Bronchial epithelial cell (primary cell): ENCODE measurements around the gene LRSAM1. TPM values are rescaled to one million over a fixed set of nuclear protein-coding genes. Genes with fewer than 3 reads are reported as not detected.

Source experiments
- DNase-seq: peaks from one replicate; pipeline ENCODE4 v3.0.0-alpha.2; 2010; ENCODE audit warnings: low read depth
- FAIRE-seq: peaks from 2 replicates; lab custom pipeline; 2011; peaks lifted over from hg19 to GRCh38; lab: Jason Lieb, UNC
- H3K27me3 ChIP-seq: 2 replicates; pipeline ENCODE4 v1.5.1; 2011; ENCODE audit warnings: low read length; ENCODE audit not compliant: control insufficient read depth, insufficient read depth
- H3K36me3 ChIP-seq: 2 replicates; pipeline ENCODE4 v1.5.1; 2011; ENCODE audit warnings: low read length; ENCODE audit not compliant: control insufficient read depth, insufficient read depth
- H3K4me3 ChIP-seq: 2 replicates; pipeline ENCODE4 v1.5.1; 2011; ENCODE audit warnings: mild to moderate bottlenecking, low read depth, low read length, control low read depth
- CTCF ChIP-seq: IDR thresholded peaks from 2 replicates; pipeline ENCODE4 v1.5.1; 2011; ENCODE audit warnings: mild to moderate bottlenecking, moderate library complexity, low read length, control low read depth, inconsistent platforms; ENCODE audit not compliant: insufficient read depth, severe bottlenecking
- total RNA-seq: library from RNA; depleted of rRNA; stranded (reverse); fragments of >200 nt; gene quantifications from 2 replicates; pipeline ENCODE4 v1.2.1, GENCODE V29; 2014

The LRSAM1 gene
- total RNA-seq, 1 donor from 2014 or later = 5.3 TPM

- H3K36me3 ChIP-seq = peaks cover 29% of the 10 kb centered on the region
- no peak for FAIRE-seq
- no peaks in the 10 kb centered on the region for H3K27me3 ChIP-seq
- H3K4me3 ChIP-seq = no peak overlapping the region
- no peak for DNase-seq
- TF ChIP-seq CTCF = no peak
Measured at GRCh38 chr9:127448112-127448805, 3.1 kb upstream of the LRSAM1 start.

- no peak for TF ChIP-seq CTCF
- H3K27me3 ChIP-seq = no peaks in the 10 kb centered on the region
- DNase-seq (no peak), FAIRE-seq (no peak)
- peaks cover 28% of the 10 kb centered on the region for H3K36me3 ChIP-seq
- H3K4me3 ChIP-seq = peak overlapping the region; percentile 89
Measured at GRCh38 chr9:127449332-127449966, 1.9 kb upstream of the LRSAM1 start.

GRCh38 chr9:127450243-127450760 is 1.0 kb upstream of the LRSAM1 start:
- H3K27me3 ChIP-seq = no peaks in the 10 kb centered on the region
- H3K36me3 ChIP-seq = peaks cover 28% of the 10 kb centered on the region
- H3K4me3 ChIP-seq = peak overlapping the region; percentile 89
- no peak for DNase-seq
- no peak for FAIRE-seq
- TF ChIP-seq CTCF = no peak

DNA sequence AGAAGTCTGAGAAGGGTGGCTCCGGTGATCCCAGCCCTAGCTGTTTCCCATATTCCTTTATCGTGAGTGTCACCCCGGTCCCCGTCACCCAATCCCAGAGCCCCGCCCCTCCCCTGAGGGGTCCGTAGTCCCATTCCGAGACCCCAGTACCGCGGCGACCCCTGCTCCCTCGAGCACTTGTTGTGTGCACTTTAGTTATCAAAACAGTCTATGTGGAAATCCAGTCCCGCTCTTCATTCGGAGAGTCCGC is 223 bp downstream of the LRSAM1 start:
- H3K4me3 ChIP-seq = peak overlapping the region; percentile 89
- DNase-seq (no peak), FAIRE-seq (no peak)
- no peak for TF ChIP-seq CTCF
- H3K27me3 ChIP-seq = no peaks in the 10 kb centered on the region
- H3K36me3 ChIP-seq = peaks cover 31% of the 10 kb centered on the region

- Histone ChIP-seq H3K4me3 (peak overlapping the region; percentile 89), H3K27me3 (no peaks in the 10 kb centered on the region), H3K36me3 (peaks cover 33% of the 10 kb centered on the region)
- TF ChIP-seq CTCF = no peak
- DNase-seq (peak; percentile 46), FAIRE-seq (no peak)
Measured at GRCh38 chr9:127451858-127452656, 747 bp downstream of the LRSAM1 start.
